HEK293 (cell line): ENCODE results near the gene PTCHD4.

Experiments used
- CTCF ChIP-seq: fragments of 450-650 bp; formaldehyde crosslinking; IDR thresholded peaks from 2 replicates; pipeline ENCODE4 v1.5.1; 2016; ENCODE audit warnings: missing biosample characterization, missing genetic modification characterization
- HOXD13 ChIP-seq: sonication (generic); formaldehyde crosslinking; IDR thresholded peaks from 2 replicates; pipeline ENCODE4 v1.8.0; 2022; ENCODE audit warnings: missing genetic modification reagents, borderline replicate concordance
- KLF10 ChIP-seq: fragments of 450-650 bp; IDR thresholded peaks from 2 replicates; pipeline ENCODE4 v1.5.1; 2018; ENCODE audit warnings: missing biosample characterization, mild to moderate bottlenecking, missing genetic modification characterization
- REST ChIP-seq: fragments of 450-650 bp; formaldehyde crosslinking; IDR thresholded peaks from 2 replicates; pipeline ENCODE4 v1.5.1; 2016; ENCODE audit warnings: missing biosample characterization, missing genetic modification characterization
- ZBTB20 ChIP-seq: fragments of 450-650 bp; formaldehyde crosslinking; IDR thresholded peaks from 2 replicates; pipeline ENCODE4 v1.5.1; 2016; ENCODE audit warnings: missing biosample characterization, missing genetic modification characterization
- ZEB2 ChIP-seq: fragments of 450-650 bp; formaldehyde crosslinking; IDR thresholded peaks from 2 replicates; pipeline ENCODE4 v1.5.1; 2016; ENCODE audit warnings: missing biosample characterization, missing genetic modification characterization
- ZNF26 ChIP-seq: fragments of 450-650 bp; formaldehyde crosslinking; IDR thresholded peaks from 2 replicates; pipeline ENCODE4 v1.5.1; 2016; ENCODE audit warnings: missing biosample characterization, missing genetic modification characterization
- ZNF274 ChIP-seq, 2 experiments: fragments of 200-500 bp in 1 of 2; fragments of 450-650 bp in 1 of 2; sonication (Bioruptor generic) in 1 of 2; formaldehyde crosslinking in 1 of 2; IDR thresholded peaks; 2 replicates each; pipeline versions ENCODE4 v1.5.1 to v1.6.1; 2014 to 2016; ENCODE audit warnings: borderline replicate concordance in 1 of 2, inconsistent platforms in 1 of 2, low read length in 1 of 2, missing biosample characterization in 1 of 2, missing genetic modification characterization in 1 of 2
- ZNF416 ChIP-seq: fragments of 450-650 bp; formaldehyde crosslinking; IDR thresholded peaks from 2 replicates; pipeline ENCODE4 v1.5.1; 2016; ENCODE audit warnings: missing biosample characterization, missing genetic modification characterization
- ZNF670 ChIP-seq: fragments of 450-650 bp; formaldehyde crosslinking; IDR thresholded peaks from 2 replicates; pipeline ENCODE4 v1.5.1; 2016; ENCODE audit warnings: missing biosample characterization, missing genetic modification characterization, low read depth

GRCh38 chr6:48109944-48110343 is 1.1 kb downstream of the PTCHD4 start:
- TF ChIP-seq REST (tag by site-specific recombination) = no peak
- TF ChIP-seq ZBTB20 (tag by site-specific recombination) = no peak
- TF ChIP-seq CTCF (tag by site-specific recombination) = no peak
- no peak for TF ChIP-seq KLF10 (tag by site-specific recombination)
- TF ChIP-seq ZNF670 = no peak
- no peak for TF ChIP-seq ZNF416 (tag by site-specific recombination)
- no peak for TF ChIP-seq HOXD13 (CRISPR knock-in tag)
- no peak for TF ChIP-seq ZNF274 (IDR thresholded peaks at IDR 0.05; ENCODE audit: low read length)
- no peak for TF ChIP-seq ZNF274 (tag by site-specific recombination; IDR thresholded peaks at IDR 0.05; ENCODE audit: borderline replicate concordance)
- no peak for TF ChIP-seq ZNF26
- TF ChIP-seq ZEB2 (tag by site-specific recombination) = no peak
